ENCODE measurements around the gene ELOA. TPM values are rescaled to one million over a fixed set of nuclear protein-coding genes. Genes with fewer than 3 reads are reported as not detected.

Gene ELOA, protein sequence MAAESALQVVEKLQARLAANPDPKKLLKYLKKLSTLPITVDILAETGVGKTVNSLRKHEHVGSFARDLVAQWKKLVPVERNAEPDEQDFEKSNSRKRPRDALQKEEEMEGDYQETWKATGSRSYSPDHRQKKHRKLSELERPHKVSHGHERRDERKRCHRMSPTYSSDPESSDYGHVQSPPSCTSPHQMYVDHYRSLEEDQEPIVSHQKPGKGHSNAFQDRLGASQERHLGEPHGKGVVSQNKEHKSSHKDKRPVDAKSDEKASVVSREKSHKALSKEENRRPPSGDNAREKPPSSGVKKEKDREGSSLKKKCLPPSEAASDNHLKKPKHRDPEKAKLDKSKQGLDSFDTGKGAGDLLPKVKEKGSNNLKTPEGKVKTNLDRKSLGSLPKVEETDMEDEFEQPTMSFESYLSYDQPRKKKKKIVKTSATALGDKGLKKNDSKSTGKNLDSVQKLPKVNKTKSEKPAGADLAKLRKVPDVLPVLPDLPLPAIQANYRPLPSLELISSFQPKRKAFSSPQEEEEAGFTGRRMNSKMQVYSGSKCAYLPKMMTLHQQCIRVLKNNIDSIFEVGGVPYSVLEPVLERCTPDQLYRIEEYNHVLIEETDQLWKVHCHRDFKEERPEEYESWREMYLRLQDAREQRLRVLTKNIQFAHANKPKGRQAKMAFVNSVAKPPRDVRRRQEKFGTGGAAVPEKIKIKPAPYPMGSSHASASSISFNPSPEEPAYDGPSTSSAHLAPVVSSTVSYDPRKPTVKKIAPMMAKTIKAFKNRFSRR
- total RNA-seq = 29.4 and 53.2 TPM in 2 replicates

DNA sequence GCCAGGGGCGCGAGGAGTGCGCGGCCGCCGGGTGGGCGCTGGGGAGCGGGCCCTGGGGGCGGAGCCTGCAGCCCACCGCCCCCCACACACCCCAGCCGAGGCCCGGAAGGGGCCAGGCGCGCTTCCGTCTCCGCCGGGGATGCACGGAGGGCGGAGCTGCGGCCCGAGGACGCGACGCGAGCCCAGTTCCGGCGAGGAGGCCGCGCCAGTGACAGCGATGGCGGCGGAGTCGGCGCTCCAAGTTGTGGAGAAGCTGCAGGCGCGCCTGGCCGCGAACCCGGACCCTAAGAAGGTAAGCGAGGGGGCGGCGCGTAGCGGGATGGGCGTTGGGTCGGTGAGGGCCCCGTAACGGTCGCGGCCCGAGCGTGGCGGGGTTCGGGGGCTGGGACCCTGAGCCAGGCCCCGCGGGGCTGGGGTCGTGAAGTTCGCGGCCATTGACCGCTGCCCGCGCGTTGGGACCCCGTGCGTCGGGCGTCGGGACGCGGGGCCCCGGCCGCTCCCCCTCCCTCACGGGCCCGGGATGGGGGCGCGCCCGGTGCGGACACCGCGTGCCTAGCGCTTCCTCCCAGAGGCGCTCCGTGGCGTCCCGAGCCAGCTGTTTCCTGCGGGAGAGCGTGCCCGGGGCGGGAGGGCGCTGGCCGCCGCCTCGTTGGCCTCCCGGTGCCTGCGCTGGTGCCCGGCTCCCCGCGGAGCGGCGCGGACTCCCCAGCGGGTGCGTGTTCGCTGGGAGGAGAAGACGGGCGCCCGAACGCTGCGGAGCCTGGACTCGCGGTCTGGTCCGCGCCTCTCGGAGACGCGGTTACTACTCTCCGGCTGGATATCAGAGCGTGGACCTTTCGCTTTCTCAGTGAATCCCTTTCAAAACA lies at the start of gene ELOA:
Gene ELOA (plus strand): TSS at position 185 of the 866 bp plus-strand sequence. CDS start 33 bp downstream, at position 218.

DNA sequence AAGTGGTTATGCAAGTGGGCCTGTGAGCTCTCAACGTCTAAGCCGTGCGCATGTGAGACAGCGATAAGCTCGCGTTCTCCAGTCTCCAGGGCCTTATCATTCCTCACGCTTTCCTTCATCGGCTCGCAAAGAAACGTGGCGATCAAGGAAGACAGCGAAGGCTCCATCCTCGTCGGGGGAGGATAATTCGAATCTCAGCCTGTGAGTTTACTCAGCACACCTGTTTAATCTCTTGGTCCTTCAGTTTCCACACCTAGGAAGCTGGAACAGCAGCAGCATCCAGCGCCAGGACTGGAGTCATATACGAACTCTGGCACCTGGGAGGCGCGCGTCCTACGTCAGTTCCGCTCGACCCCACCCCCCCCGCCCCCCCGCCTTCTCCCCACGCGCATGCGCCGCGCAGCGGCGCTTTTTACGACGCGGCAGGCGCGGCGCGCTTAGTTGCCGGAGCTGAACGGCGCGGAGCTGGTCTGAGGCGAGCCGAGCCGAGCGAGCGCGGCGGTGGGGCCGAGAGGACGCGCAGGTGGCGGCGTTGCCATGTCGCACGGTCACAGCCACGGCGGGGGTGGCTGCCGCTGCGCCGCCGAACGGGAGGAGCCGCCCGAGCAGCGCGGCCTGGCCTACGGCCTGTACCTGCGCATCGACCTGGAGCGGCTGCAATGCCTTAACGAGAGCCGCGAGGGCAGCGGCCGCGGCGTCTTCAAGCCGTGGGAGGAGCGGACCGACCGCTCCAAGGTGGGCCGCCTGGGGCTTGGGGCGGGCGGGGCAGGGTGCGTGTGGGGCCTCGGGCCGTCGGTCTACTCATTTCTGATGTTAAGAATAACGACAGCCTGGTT lies 34.9 kb downstream of the ELOA start, which contains the start of gene PITHD1:
Gene PITHD1 (plus strand): TSS at position 440 of the 836 bp plus-strand sequence. CDS start 98 bp downstream, at position 538.

DNA sequence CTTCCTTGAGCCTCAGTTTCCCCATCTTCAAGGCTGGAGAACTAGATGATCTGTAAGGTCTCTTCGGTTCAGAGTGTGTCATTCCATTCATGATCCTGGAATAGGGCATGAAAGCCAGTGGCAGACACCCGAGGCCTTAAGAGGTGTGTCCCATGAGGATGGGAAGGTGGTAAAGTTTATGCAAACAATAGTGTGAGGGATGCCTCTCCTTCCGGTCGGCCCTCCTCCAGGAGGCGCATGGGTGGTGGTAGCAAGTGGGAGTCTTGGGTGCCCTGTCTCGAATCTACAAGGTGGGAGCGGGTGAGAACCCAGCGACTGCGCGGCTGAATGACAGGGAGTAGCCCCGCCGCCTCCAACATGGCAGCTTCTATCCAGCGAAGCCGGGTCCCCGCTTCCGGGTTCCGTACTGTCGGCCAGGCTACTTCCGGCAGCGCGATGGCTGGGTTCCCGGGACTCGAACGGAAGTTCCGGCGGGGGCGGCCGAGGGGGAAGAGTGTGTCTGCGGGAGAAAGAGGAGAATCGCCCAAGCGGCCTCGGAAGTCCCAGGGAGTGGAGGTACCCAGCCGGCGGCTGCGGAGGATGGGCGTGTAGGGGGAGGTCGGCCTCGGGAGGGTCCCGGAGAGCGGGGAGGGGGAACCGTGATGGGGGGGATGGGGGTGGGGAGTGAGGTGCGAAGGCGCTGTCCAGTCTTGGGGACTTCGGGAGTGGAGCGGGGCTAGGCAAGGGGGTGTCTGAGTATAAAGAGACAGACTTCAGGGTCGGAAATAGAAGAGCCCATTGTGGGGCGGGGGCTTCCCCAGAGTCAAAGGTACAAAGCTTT lies 47.6 kb downstream of the ELOA start, which contains the start of gene LYPLA2:
Gene LYPLA2 (plus strand): TSS at position 450 of the 820 bp plus-strand sequence. CDS start 1,538 bp downstream, outside the sequence.

DNA sequence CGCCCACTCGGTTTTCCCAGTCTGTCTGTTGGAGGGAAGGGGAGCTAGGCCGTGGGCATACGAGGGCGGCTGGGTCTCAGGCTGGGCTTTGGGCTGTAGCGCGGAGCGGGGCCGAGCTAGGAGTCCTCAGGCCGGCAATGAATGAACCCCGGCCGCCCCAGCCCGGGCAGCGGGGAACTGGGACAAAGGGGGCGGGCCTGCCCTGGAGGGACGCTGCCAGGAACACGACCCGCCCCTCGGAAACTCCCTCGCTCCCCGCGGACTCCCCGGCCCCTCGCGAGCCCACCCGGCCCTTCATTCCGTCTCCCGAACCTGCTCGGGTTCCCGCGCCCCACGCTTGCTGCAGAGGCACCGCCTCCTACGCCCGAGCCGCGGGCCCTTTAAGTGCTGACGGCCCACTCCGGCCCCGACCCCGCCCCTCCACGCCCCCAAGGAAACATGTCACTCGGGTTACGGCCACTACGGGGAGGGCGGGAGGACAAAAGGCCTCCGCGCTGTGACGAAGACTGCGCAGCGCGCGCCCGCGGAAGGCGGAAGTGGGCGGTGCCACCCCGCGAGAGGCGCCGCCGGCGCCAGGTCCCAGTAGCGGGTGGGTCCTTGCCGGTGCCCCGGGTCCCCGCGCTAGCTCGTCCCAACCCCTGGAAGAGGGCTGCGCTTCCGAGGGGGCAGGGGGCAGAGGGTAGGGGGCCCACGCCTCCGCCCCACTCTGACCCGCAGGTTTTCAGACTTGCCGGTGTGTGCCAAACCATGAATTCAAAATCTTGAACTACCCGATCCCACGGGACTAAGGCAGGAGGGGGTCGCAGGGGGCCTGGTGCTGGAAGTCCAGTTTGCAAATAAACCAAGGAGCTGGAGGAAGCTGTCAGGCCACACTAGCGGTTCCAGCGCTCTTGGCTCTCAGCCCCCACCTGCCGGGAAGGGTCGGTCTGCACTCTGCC lies 57.4 kb downstream of the ELOA start, which contains the start of gene GALE:
Gene GALE (minus strand): TSS at position 355 of the 938 bp plus-strand sequence. CDS start 1,747 bp downstream, outside the sequence.

Other genes with a start within 250 kb of the ELOA start
- gene E2F2, start 212.2 kb upstream of the ELOA start, total RNA-seq = 2.2 and 3.1 TPM in 2 replicates
- 10.4 and 18.4 TPM in 2 replicates for gene ID3, start 184.0 kb upstream of the ELOA start, total RNA-seq
- gene RPL11, start 51.7 kb upstream of the ELOA start, total RNA-seq = 559 and 984 TPM in 2 replicates
- gene PITHD1, start 34.9 kb downstream of the ELOA start, total RNA-seq = 23.1 and 25.4 TPM in 2 replicates
- 43.0 and 55.3 TPM in 2 replicates for gene LYPLA2, start 47.7 kb downstream of the ELOA start, total RNA-seq
- 20.6 and 36.4 TPM in 2 replicates for gene GALE, start 57.3 kb downstream of the ELOA start, total RNA-seq
- 24.8 and 29.8 TPM in 2 replicates for gene HMGCL, start 82.0 kb downstream of the ELOA start, total RNA-seq
- gene FUCA1, start 124.8 kb downstream of the ELOA start, total RNA-seq = 1.2 and 1.5 TPM in 2 replicates
- gene CNR2, start 169.9 kb downstream of the ELOA start, total RNA-seq = not detected in 2 replicates
- gene PNRC2, start 216.4 kb downstream of the ELOA start, total RNA-seq = 88.8 and 92.2 TPM in 2 replicates
- 72.8 and 95.2 TPM in 2 replicates for gene SRSF10, start 236.9 kb downstream of the ELOA start, total RNA-seq